ENCODE data around the gene PLEKHM3. TPM values are rescaled to one million over a fixed set of nuclear protein-coding genes. Genes with fewer than 3 reads are reported as not detected.
A peak's percentile ranks its signal among the peaks of the same experiment; 100 is the strongest.

The PLEKHM3 gene
- polyA plus RNA-seq, 3 donors: 12.4 to 15.3 (median 13.9) TPM

DNA sequence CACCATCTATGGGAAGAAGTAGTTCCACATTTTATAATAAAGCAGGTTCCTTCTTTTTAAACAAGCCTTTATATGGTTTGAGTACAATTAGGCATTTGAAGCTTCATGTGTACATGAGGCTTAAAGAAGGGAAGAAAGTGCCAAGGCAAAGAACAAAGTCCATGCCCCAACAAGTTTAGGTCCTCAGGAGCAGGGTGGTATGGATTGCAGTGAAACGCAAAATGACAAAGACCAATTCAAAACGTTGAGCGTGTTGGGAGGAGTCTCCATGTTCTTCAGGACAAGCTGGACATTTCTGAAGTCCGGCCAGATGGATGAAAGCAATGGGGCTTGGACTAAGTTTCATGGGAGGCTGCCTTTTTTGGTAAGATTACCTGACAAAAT, 176.8 kb downstream of the PLEKHM3 start:
- DNase-seq (ENCODE audit: extremely low read depth in 1 of 11, low read depth in 9 of 11, low spot score in 4 of 11): no peak

DNA sequence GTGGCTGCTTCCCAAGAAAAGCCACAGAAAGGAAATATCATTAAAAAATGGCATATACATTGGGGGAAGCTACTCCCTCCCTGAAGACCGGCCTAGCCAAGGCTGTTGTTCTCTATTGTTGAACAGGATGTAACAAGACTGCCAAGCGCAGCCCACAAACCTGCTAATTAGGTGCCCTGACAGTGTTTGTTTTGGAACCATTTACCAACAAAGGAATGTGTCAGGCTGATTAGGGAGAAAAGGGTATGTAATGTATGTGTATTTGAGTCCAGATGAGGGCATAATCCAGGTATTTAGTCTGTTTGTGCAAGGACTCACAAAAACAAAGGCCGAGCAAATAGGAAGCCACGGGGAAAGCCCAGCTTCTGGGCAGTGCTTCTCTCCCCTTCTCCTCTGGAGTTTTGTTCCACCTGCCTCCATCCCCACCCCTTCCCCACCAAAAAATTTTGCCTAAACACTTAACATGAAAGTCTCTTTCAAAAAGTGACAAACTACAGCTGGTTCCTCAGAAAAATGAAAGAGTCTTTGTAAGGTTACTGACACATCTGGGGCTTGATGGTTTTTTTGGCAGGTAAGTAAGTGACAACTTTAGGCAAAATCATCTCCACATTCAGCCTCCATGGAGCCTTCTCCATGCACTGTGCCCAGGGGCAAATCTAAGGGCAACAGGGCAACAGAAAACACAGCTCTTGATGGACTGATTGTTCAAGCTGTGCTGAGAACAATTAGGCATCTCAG, 177.4 kb downstream of the PLEKHM3 start:
- peak in 4 of 11 donors; percentile 26 to 65 (median 43) for DNase-seq (ENCODE audit: extremely low read depth in 1 of 11, low read depth in 9 of 11, low spot score in 4 of 11)

DNA sequence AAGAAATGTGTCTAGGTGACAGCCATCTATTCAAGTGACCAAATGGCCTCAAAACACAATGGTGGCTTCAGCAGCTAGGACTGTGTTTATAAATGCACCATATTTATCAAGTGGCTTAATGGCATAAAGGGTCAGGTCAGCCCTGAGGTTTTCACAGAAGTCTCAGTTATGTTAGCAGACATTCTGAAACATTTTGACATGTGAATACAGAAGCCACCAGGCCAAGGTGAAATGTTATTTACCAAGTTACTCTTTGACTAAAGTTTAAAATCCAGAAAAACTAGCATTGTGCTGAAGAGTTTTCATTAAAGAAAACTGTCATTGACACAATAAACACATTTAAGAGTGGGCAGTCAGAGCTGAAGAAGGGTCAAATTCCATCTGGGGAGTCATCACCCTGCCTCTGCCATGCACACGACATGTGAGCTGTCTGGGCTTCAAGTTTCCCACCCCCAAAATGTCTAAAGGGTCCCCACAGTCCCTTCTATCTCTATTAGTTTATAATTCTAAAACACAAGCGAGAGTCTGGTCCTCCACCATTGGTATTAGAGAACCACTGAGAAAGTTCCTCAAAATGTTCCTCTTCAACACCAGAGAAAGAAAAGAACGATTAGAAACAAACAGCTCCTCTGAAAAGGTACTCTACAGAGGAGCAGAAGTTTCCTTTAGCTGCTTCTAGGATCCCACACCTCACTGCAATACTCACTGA, 178.1 kb downstream of the PLEKHM3 start:
- no peak for DNase-seq (ENCODE audit: extremely low read depth in 1 of 11, low read depth in 9 of 11, low spot score in 4 of 11)

DNA sequence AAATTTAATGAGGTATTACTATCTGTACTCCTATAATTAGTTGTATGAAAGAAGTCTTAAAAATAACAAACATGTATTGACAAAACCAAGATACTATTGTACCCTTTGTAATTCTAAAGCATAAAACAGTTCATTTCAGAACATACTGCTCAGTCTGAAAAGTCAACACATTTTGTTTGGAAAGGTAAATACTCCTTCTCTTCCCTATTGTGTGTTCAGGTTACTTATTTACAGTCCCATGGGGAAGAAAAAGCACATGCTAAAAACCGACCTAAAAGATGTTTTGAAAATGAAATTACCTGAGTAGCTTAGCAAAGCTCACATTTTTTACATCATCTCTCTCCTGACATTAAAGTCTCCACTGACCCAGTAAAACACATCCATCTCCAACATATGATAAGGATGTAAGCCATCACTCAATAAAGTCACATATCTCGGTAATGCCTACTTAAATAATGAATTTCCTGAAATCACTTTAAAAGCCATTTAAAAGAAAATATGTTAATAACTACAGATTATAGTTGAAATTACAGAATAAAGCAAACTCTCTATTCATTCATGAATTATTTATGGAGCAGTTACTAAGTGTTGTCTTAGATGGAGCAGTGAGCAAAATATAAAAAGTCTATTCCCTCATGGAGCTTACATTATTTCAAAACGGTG, 180.0 kb downstream of the PLEKHM3 start:
- DNase-seq (ENCODE audit: extremely low read depth in 1 of 11, low read depth in 9 of 11, low spot score in 4 of 11): no peak

DNA sequence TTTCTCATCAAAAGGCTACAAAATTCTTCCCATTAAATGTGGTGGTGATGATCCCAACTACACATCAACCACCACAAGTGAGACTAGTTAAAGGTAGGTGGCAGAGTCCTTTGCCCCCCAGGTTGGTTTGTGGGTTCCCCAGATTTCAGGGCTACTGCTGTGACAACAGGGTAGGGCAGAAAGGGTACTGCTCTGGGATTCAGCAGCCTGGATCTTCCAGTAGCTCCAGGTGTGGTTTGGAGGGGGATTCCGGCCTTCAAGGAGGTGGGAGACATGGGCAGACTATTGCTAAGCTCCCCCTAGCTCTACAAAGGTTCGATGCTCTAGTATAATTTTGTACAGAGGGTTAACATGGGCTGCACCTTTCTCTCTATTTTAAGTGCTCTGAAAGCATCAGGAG, 180.7 kb downstream of the PLEKHM3 start:
- no peak for DNase-seq (ENCODE audit: extremely low read depth in 1 of 11, low read depth in 9 of 11, low spot score in 4 of 11)

DNA sequence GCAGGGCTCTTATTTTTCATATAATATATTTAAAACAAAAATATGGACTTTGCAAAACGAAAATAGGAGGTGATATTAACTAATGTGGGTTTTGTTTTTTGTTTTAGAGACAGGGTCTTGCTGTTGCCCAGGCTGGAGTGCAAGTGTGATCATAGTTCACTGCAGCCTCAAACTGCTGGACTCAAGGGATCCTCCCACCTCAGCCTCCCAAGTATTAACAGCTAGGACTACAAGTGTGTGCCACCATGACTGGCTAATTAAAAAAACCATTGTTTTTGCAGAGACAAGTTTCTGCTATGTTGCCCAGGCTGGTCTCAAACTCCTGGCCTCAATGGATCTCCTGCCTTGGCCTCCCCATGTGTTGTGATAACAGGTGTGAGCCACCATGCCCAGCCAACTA, 185.2 kb downstream of the PLEKHM3 start:
- no peak for DNase-seq (ENCODE audit: extremely low read depth in 1 of 11, low read depth in 9 of 11, low spot score in 4 of 11)

DNA sequence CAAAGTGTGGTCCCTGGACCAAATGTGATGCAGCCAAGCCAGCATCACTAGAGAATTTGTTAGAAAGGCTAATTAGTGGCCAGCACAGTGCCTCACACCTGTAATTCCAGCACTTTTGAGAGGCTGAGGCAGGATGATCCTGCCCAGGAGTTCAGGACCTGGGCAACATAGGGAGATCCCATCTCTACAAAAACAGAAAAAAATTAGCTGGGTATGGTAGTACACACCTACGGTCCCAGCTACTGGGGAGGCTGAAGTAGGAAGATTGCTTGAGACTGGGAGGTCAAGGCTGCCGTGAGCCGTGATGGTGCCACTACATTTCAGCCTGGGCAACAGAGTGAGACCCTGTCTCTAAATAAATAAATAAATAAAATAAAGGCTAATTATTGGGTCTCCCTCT, 185.8 kb downstream of the PLEKHM3 start:
- no peak for DNase-seq (ENCODE audit: extremely low read depth in 1 of 11, low read depth in 9 of 11, low spot score in 4 of 11)

DNA sequence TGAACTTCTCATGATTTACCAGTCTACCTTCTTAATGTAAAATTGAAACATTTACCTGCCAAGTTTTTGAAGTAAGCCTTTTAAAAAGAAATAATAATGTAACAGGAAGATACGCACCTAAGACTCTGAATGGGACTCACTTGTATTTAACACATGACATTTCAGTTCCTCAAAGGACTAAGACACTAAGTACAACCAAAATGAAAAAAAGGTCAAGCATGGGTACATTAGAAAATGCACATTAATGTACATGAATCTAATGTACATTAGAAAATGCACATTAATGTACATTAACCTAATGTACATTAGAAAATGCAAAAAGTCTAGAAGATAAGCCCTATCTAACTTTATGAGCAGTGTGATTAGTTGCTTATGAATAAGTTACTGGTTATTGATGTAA, 186.3 kb downstream of the PLEKHM3 start:
- no peak for DNase-seq (ENCODE audit: extremely low read depth in 1 of 11, low read depth in 9 of 11, low spot score in 4 of 11)

DNA sequence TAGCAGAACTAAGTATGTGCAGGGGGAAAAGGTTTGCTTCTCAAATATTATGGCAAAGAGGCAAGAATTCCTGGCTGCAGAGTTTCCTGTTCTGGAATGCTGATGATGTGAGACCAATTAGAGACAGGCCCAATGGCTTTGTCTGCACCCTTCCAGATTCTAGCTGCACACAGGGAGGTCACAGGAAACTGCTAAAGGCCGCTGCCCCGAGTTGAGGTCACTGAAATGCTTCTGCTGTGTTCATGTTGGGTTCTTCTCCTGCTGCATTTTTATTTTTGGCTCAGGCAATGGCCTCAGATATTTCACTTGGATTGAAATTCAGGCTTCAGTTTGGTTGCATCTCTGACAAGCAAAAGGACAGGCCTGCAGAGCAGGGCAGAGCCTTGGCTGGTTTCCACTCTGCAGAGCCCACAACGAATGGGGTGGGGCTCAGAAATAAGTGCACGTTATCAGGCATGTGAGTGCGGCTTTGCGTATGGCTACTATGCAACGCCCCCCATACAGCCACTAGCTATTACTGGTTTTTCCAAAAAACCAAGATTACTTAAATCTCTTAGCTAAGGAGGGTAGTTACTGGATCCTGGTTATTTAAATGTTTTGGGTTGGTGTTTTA, 188.7 kb downstream of the PLEKHM3 start:
- DNase-seq (ENCODE audit: extremely low read depth in 1 of 11, low read depth in 9 of 11, low spot score in 4 of 11): no peak

DNA sequence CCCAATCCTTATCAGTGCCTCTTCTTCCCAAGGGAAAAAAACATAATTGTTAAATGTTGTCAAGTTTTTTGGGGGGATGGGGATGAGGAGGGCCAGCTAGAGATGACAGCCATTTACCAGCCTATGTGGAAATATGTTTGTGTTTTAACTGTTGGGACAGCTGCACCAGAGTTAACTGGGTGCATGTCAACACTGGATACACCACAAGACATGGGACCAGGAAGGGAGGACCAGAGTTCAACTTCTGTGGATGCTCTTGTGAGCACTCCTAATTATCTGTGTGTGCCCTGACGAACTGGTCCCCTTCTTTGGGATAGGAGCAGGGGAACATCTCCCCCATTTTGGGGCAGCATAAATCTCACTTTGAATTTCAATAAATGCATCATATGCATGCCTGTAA, 189.5 kb downstream of the PLEKHM3 start:
- DNase-seq (ENCODE audit: extremely low read depth in 1 of 11, low read depth in 9 of 11, low spot score in 4 of 11): no peak

DNA sequence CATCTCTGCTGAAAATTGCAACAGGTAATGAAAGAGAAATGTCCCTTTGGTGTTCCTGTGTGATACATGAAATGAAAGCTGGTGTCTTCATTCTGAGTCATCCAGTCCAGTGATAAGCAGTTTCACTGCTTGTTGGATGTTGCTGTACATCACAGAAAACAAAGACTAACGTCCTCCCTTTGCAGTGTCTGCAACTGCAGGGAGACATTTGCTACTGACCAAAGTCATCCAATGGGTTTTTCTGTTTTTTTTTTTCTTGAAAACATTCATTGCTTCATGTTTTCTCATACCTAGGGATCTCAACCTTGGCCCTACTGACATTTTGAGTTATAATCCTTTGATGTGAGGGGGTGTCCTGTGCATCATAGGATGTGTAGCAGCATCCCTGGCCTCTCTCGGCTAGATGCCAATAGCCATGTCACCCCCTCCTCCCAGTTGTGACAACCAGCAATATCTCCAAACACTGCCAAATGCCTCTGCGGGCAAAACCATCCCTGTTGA, 192.0 kb downstream of the PLEKHM3 start:
- DNase-seq (ENCODE audit: extremely low read depth in 1 of 11, low read depth in 9 of 11, low spot score in 4 of 11): no peak

DNA sequence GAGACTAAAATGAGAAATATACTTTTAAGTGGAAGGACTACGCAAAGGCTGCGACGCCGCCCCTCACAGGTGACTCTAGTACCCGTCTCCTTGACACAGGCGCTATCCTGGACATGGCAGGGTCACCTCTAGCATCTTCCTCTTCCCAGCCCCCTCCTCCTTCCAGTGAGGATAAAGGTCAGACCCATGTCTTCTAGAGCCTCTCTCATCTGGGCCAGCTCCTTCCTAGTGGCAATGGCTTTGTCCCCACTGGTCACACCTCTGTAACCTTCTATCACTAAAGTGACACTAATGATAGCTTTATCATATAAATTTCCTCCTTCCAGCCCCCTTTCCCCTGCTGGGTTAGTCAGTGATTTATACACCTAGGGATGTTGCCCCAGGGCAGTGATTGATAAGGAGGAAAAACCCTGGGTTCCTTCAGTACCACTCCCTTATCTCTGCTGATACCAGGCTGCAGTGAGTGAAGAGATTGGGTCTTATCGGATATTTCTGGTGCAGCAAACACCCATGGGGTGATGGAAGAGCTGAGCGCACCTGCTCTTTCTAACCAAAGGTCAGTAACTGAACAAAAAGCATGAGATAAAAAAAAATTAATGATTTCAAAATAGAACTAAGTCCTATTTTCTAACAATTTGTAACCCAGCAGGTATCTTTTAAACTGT, 193.6 kb downstream of the PLEKHM3 start:
- DNase-seq (ENCODE audit: extremely low read depth in 1 of 11, low read depth in 9 of 11, low spot score in 4 of 11): no peak

DNA sequence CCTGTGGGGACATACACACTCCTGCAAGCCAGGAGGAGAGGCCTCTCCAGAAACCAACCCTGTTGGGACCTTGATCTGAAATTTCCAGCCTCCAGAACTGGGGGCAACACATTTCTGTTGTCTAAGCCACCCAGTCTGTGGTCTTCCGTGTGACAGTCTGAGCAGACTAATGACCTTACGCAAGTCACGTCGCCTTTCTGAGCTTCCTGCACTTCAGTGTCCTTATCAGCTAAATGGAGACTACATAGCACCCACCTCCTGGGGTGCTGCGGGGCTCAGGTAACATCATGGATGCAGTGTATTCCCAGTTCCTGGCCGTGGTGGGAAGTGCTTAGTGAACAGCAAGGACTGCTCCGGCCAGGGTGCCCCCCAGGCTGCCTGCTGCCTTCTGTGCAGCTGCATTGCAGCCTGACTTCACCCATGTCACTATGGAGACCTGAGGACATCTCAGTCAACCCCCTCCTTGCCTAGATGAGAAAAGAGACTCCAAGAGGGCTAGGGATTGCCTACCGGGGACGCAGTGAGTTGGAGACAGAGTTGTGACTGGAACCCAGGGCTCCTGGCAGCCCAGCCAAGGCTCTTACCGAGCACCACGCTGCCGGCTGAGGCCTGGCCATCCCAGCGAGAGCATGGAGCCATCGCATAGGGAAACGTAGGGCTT, 194.4 kb downstream of the PLEKHM3 start:
- DNase-seq (ENCODE audit: extremely low read depth in 1 of 11, low read depth in 9 of 11, low spot score in 4 of 11): no peak

DNA sequence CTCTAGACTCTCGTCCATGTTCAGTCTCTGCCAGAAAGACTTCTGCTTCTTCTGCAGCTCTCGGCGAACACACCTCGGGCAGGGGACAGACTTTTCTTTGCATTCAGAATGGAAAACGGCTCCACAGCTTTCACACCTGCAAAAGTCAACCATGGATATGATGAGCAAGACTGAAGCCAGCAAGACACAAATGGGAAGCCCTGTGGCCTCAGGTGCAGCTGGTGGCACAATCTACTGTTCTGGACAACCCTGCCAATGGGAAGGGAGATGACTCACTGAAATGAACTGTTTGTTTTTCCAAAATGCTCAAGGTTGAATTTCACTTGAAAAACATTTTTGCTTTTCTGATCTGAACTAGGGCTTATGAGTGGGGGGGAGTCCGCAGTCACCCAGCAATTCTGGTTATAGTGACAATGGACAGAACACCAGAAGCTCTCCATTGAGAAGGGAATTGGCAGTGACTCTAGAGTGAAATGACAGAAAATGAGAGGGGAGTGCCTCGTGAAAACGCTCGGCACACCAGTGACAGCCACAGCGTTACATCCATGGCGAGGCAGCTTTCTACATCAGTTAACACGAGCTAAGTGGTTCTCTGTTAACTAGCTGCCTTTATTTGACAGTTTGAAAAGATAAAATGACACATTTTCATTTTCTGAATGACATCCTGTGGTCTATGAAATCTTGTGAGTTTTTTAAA, 196.8 kb downstream of the PLEKHM3 start:
- no peak for DNase-seq (ENCODE audit: extremely low read depth in 1 of 11, low read depth in 9 of 11, low spot score in 4 of 11)

DNA sequence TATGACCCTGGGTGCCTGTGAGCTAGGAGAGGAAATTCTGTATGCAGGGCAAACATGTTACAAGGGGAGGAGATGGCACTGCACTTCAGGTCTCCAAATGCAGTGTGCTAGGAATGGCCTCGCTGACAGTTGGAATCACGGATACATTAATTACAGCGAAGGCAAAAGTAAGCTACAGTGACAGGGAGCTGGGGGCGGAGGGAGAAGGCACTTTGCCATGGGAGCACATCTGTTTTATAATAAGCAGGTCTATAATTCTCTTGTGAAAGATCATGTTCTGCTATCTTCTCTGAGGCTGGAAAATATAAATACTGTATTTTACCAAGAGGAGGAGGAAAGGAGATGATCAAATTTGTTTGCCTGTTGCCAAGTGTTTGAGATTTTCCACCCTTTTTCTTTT, 199.3 kb downstream of the PLEKHM3 start:
- DNase-seq (ENCODE audit: extremely low read depth in 1 of 11, low read depth in 9 of 11, low spot score in 4 of 11): no peak

DNA sequence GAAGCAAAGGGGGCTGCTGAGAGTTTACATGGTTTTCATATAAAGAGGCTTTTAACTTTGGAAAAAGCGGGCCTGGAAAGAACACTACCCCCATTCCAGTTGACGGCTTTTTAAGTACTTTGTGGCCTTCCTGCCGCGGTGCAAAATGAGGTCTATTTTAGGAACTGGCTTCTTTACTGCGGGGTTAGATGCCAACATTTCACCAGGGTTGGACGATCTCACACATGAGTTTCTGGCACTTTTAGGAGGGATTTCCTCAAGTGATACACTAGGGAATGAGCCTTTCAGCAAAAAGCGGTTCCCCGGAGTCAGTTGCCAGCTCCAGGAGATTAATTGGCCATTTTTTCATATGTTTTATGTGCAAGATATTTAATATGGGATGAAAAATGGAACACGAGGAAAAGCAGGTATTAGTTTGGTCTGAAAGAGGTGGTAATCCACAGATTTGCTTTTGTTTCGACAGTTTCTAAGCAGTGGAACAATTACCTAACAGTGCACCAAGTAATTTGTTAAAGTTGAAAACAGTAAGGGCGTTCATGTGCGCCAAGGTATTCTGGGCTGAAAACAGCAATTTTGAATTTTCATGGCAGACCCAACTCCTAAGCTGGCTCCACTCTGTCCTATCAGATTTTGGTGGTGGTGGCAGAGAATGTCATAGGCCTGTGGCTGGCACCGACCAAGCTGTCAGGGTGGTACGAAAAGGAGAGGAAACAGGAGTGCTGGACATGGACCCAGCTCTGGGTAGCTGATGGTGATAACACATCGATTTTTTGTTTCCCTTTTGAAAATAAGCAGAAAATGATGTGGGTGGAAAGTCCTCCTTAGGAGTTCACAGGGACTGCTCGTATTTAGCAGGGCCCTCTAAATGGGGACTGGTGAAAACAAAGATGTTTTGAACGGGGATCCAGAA, 200.0 kb downstream of the PLEKHM3 start:
- no peak for DNase-seq (ENCODE audit: extremely low read depth in 1 of 11, low read depth in 9 of 11, low spot score in 4 of 11)

DNA sequence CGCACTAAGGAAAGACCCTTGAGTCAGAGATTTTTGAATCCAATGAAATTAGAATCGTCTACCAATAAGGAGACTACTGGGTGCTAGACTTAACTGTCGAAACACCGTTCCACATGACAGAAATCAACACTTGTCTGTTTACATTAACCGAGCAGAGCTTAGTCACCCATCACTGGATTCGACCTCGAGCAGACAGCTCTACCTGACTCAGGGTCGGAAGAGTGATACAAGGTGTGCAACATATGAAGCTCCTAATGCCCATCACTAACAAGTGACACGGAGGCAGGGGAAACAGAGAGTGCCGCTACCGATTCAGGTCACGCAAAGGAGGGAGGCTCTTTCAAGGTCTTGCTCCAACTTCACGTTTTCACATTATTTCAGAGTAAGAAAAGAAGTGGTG, 201.5 kb downstream of the PLEKHM3 start:
- no peak for DNase-seq (ENCODE audit: extremely low read depth in 1 of 11, low read depth in 9 of 11, low spot score in 4 of 11)
